Astrocyte (in vitro differentiated cells and primary cell): ENCODE results near the gene TTLL5.

Experiments
- EZH2 ChIP-seq: IDR thresholded peaks from 2 replicates; pipeline ENCODE4 v1.6.1; 2012; ENCODE audit warnings: mild to moderate bottlenecking, low read length, inconsistent platforms; ENCODE audit not compliant: insufficient read depth
- TF ChIP-seq, protein P1 (sequence below): IDR thresholded peaks from 2 replicates; pipeline ENCODE4 v1.5.1; 2011; ENCODE audit warnings: low read depth, mild to moderate bottlenecking, inconsistent platforms, low read length, moderate library complexity; ENCODE audit not compliant: insufficient read depth

DNA sequence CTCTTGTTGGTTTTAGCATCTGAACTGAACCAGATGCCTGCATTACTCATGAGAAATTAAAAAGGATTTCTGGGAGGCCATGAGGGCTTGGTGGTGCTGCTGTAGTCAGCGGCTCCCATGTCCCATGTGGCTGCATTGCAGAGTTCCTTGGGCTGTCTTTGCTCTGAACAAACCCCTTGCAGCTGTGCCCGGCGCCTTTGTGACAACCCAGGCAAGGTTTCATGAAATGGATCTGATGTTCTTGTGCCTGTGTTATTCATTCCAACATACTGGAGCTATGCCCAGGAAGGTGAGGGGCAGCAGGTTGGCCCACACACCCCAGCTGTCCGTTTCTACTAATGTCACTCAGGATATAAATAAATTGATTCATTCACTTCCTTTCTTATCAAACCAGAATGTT is 280.0 kb downstream of the TTLL5 start:
- TF ChIP-seq, protein P1, sequence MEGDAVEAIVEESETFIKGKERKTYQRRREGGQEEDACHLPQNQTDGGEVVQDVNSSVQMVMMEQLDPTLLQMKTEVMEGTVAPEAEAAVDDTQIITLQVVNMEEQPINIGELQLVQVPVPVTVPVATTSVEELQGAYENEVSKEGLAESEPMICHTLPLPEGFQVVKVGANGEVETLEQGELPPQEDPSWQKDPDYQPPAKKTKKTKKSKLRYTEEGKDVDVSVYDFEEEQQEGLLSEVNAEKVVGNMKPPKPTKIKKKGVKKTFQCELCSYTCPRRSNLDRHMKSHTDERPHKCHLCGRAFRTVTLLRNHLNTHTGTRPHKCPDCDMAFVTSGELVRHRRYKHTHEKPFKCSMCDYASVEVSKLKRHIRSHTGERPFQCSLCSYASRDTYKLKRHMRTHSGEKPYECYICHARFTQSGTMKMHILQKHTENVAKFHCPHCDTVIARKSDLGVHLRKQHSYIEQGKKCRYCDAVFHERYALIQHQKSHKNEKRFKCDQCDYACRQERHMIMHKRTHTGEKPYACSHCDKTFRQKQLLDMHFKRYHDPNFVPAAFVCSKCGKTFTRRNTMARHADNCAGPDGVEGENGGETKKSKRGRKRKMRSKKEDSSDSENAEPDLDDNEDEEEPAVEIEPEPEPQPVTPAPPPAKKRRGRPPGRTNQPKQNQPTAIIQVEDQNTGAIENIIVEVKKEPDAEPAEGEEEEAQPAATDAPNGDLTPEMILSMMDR: no peak
- no peak for TF ChIP-seq EZH2
